PC-9 (cell line): ENCODE measurements around the gene DLG2. TPM values are rescaled to one million over a fixed set of nuclear protein-coding genes. Genes with fewer than 3 reads are reported as not detected.

ENCODE experiments used
- BruUV-seq: library from RNA; stranded (reverse); fragments of 400-500 nt; replicated peaks from 2 replicates; lab custom pipeline; 2021; lab: Mats Ljungman, UMichigan
- CTCF ChIA-PET: fragments of 300-600 bp; sonication (Branson Sonifier 250); formaldehyde crosslinking; loops from one replicate; lab custom pipeline; 2022; ENCODE audit warnings: antibody characterized with exemption; lab: Charles Lee
- POLR2A ChIA-PET: fragments of 300-600 bp; sonication (Branson Sonifier 250); formaldehyde crosslinking; loops from one replicate; lab custom pipeline; 2022; ENCODE audit warnings: antibody characterized with exemption; ENCODE audit not compliant: unreplicated experiment; lab: Charles Lee
- DNase-seq, 2 experiments: peaks; one replicate each; pipeline versions ENCODE4 v3.0.0 to v3.0.0-alpha.2; 2015 to 2022; ENCODE audit warnings: mixed read lengths in 1 of 2
- H2AFZ ChIP-seq: fragments of 200-600 bp; sonication (generic); 2 replicates; pipeline ENCODE4 v1.8.1; 2017; ENCODE audit warnings: antibody characterized with exemption
- H3F3A ChIP-seq: fragments of 200-600 bp; sonication (generic); 2 replicates; pipeline ENCODE4 v1.8.1; 2017; ENCODE audit warnings: antibody characterized with exemption, mild to moderate bottlenecking, low read depth; ENCODE audit not compliant: insufficient read depth
- H3K27ac ChIP-seq: fragments of 200-600 bp; sonication (generic); 2 replicates; pipeline ENCODE4 v1.6.1; 2016; ENCODE audit warnings: mixed run types
- H3K27me3 ChIP-seq: fragments of 200-600 bp; sonication (generic); 2 replicates; pipeline ENCODE4 v1.6.1; 2016; ENCODE audit warnings: low read depth, mixed run types; ENCODE audit not compliant: insufficient read depth
- H3K36me3 ChIP-seq: fragments of 200-600 bp; sonication (generic); 2 replicates; pipeline ENCODE4 v1.6.1; 2016; ENCODE audit warnings: low read depth, mixed run types
- H3K4me1 ChIP-seq: fragments of 200-600 bp; sonication (generic); replicated peaks from 2 replicates; pipeline ENCODE4 v1.6.1; 2016; ENCODE audit warnings: mixed run types; ENCODE audit not compliant: insufficient read depth
- H3K4me2 ChIP-seq: fragments of 200-600 bp; sonication (generic); 2 replicates; pipeline ENCODE4 v1.6.1; 2017; ENCODE audit warnings: mixed run types
- H3K4me3 ChIP-seq: fragments of 200-600 bp; sonication (generic); 2 replicates; pipeline ENCODE4 v1.6.1; 2016; ENCODE audit warnings: mixed run types
- H3K79me2 ChIP-seq: fragments of 200-600 bp; sonication (generic); 2 replicates; pipeline ENCODE4 v1.6.1; 2017; ENCODE audit warnings: low read depth, mixed run types
- H3K9me2 ChIP-seq: fragments of 200-600 bp; sonication (generic); 2 replicates; pipeline ENCODE4 v1.8.1; 2017; ENCODE audit warnings: mild to moderate bottlenecking; ENCODE audit not compliant: insufficient read depth
- H3K9me3 ChIP-seq: fragments of 200-600 bp; sonication (generic); 2 replicates; pipeline ENCODE4 v1.8.1; 2016; ENCODE audit warnings: low read depth; ENCODE audit not compliant: insufficient read depth
- H4K20me1 ChIP-seq: fragments of 200-600 bp; sonication (generic); 2 replicates; pipeline ENCODE4 v1.8.1; 2017; ENCODE audit not compliant: insufficient read depth
- EZH2 ChIP-seq: fragments of 200-600 bp; sonication (generic); IDR thresholded peaks from 2 replicates; pipeline ENCODE4 v1.8.0; 2017; ENCODE audit warnings: antibody characterized with exemption, low read depth
- intact Hi-C: fragments of 100-400 bp; cut with micrococcal nuclease; formaldehyde crosslinking; loops from one replicate; pipeline ENCODE4 v1.10.0; 2022; ENCODE audit not compliant: unreplicated experiment
- total RNA-seq: library from RNA; stranded (reverse); gene quantifications from 2 replicates; pipeline ENCODE4 v1.2.3, GENCODE V29; 2021
- TF ChIP-seq, protein P1 (sequence below): fragments of 200-600 bp; sonication (generic); conservative IDR thresholded peaks from 2 replicates; pipeline ENCODE4 v1.6.1; 2017; ENCODE audit warnings: mixed run types, antibody characterized with exemption, mild to moderate bottlenecking, moderate library complexity

The DLG2 gene
- total RNA-seq, 1 experiment from 2014 or later: 6.4 TPM

DNA sequence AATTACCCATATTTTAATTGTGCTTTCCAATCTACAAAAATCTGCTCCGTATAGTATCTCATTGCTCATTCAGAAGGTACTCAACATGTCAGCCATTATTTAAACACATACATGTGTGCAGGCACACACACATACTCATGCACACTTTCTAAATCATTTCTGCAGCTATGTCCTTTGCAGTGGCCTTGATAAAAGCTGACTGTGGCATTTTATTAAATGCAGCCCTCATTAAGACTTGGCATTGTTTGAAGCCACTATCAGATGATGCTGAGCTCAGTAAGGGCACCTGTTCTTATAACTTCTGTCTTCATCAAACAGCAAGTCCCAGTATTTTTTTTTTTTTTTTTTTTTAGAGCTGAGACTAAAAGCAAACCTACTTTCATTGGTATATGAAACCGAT lies 1269.1 kb downstream of the DLG2 start:
- H3K9me3 ChIP-seq: no peaks in the 10 kb centered on the region
- TF ChIP-seq EZH2: no peak
- TF ChIP-seq, protein P1, sequence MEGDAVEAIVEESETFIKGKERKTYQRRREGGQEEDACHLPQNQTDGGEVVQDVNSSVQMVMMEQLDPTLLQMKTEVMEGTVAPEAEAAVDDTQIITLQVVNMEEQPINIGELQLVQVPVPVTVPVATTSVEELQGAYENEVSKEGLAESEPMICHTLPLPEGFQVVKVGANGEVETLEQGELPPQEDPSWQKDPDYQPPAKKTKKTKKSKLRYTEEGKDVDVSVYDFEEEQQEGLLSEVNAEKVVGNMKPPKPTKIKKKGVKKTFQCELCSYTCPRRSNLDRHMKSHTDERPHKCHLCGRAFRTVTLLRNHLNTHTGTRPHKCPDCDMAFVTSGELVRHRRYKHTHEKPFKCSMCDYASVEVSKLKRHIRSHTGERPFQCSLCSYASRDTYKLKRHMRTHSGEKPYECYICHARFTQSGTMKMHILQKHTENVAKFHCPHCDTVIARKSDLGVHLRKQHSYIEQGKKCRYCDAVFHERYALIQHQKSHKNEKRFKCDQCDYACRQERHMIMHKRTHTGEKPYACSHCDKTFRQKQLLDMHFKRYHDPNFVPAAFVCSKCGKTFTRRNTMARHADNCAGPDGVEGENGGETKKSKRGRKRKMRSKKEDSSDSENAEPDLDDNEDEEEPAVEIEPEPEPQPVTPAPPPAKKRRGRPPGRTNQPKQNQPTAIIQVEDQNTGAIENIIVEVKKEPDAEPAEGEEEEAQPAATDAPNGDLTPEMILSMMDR: no peak
- no peaks in the 10 kb centered on the region for H3F3A ChIP-seq
- H3K9me2 ChIP-seq: no peaks in the 10 kb centered on the region
- no peak overlapping the region for H3K4me2 ChIP-seq
- H3K4me3 ChIP-seq: no peak overlapping the region
- H3K4me1 ChIP-seq: no peaks in the 10 kb centered on the region
- intact Hi-C loops: no loop called here
- CTCF ChIA-PET: interaction anchor here (0.7 kb wide), 1 partner anchor 57 kb away, joined by 3 read pairs; no protein-coding TSS in a partner anchor
- H3K27ac ChIP-seq: no peak overlapping the region
- POLR2A ChIA-PET: no interaction called here
- no peaks in the 10 kb centered on the region for H3K79me2 ChIP-seq
- H2AFZ ChIP-seq: no peak overlapping the region
- no peak for DNase-seq
- no peaks in the 10 kb centered on the region for H3K36me3 ChIP-seq
- no peaks in the 10 kb centered on the region for H4K20me1 ChIP-seq
- BruUV-seq: no TSS peak
- H3K27me3 ChIP-seq: no peaks in the 10 kb centered on the region

DNA sequence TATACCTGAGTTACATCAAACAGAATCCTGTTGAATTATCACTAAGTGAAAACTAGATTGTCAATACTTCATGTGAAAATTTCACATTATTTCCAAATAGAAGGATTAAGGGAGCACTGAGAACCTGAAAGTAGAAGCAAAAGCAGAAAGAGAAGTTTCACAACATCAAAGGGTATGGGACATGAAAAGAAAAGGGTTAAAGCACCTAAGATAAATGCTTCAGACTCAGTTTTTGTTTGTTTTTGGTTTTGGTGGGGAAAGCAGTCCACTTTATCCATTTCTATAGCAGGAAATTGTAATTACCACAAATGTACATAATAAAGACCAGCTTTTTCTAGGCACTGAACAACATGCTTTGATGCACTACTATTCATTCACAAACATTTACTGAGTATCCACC lies 1271.2 kb downstream of the DLG2 start:
- no TSS peak for BruUV-seq
- POLR2A ChIA-PET: no interaction called here
- no peaks in the 10 kb centered on the region for H3K27me3 ChIP-seq
- H2AFZ ChIP-seq: no peak overlapping the region
- H3K27ac ChIP-seq: no peak overlapping the region
- H3K36me3 ChIP-seq: no peaks in the 10 kb centered on the region
- no peaks in the 10 kb centered on the region for H4K20me1 ChIP-seq
- H3K9me3 ChIP-seq: no peaks in the 10 kb centered on the region
- H3K4me3 ChIP-seq: no peak overlapping the region
- DNase-seq: no peak
- no peaks in the 10 kb centered on the region for H3F3A ChIP-seq
- no peaks in the 10 kb centered on the region for H3K79me2 ChIP-seq
- H3K4me2 ChIP-seq: no peak overlapping the region
- no peaks in the 10 kb centered on the region for H3K4me1 ChIP-seq
- no peaks in the 10 kb centered on the region; the same call in 1 of the 2 replicates for H3K9me2 ChIP-seq
- CTCF ChIA-PET: no interaction called here
- intact Hi-C loops: no loop called here
- TF ChIP-seq, protein P1: no peak
- TF ChIP-seq EZH2: no peak

DNA sequence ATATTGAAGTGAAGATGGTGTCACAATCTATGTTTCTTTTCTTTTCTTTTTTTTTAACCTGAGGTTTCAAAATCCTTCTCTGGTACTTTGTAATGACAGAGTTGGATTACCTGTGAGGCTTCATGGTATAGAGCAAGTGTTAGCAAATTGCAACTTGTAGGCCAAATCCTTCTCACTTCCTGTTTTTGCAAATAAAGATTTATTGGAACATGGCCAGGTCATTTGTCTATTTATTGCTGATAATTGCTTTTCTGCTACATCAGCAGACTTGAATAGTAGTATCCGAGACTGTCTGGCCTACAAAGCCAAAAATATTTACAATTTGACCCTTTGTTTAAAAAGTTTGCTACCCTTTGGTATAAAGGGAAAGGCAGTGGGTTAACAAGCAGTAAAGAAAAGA lies 1281.5 kb downstream of the DLG2 start:
- TF ChIP-seq EZH2: no peak
- TF ChIP-seq, protein P1: no peak
- intact Hi-C loops: no loop called here
- POLR2A ChIA-PET: no interaction called here

More for the DNA sequence above, 1281.5 kb downstream of the DLG2 start:
- H3K9me3 ChIP-seq: no peaks in the 10 kb centered on the region
- no peak for DNase-seq
- no peak overlapping the region for H3K4me2 ChIP-seq
- H3K27me3 ChIP-seq: no peaks in the 10 kb centered on the region
- H3K27ac ChIP-seq: no peak overlapping the region
- H3K79me2 ChIP-seq: no peaks in the 10 kb centered on the region
- no peaks in the 10 kb centered on the region for H3K9me2 ChIP-seq
- H3K4me3 ChIP-seq: no peak overlapping the region
- BruUV-seq: no TSS peak
- CTCF ChIA-PET: no interaction called here
- no peaks in the 10 kb centered on the region for H4K20me1 ChIP-seq
- no peak overlapping the region for H2AFZ ChIP-seq
- no peaks in the 10 kb centered on the region for H3K36me3 ChIP-seq
- H3F3A ChIP-seq: no peaks in the 10 kb centered on the region
- H3K4me1 ChIP-seq: no peaks in the 10 kb centered on the region
